Suprapubic skin (tissue), 3 donors: ENCODE results near the gene FXYD7.
A peak's percentile ranks its signal among the peaks of the same experiment; 100 is the strongest.

Experiments
- POLR2A ChIP-seq, 2 donors: fragments of 450-650 bp; IDR thresholded peaks; one replicate each; pipeline ENCODE4 v1.6.1; 2017; ENCODE audit warnings: antibody characterized with exemption in 2 of 2, mild to moderate bottlenecking in 2 of 2, moderate library complexity in 2 of 2
- TF ChIP-seq, protein P1 (sequence below), 2 donors: fragments of 200-600 bp in 1 of 2; fragments of 450-650 bp in 1 of 2; sonication (generic) in 1 of 2; IDR thresholded peaks; one replicate each; pipeline ENCODE4 v1.5.1; 2016 to 2019; ENCODE audit warnings: antibody characterized with exemption in 2 of 2, mild to moderate bottlenecking in 1 of 2, moderate library complexity in 1 of 2

DNA sequence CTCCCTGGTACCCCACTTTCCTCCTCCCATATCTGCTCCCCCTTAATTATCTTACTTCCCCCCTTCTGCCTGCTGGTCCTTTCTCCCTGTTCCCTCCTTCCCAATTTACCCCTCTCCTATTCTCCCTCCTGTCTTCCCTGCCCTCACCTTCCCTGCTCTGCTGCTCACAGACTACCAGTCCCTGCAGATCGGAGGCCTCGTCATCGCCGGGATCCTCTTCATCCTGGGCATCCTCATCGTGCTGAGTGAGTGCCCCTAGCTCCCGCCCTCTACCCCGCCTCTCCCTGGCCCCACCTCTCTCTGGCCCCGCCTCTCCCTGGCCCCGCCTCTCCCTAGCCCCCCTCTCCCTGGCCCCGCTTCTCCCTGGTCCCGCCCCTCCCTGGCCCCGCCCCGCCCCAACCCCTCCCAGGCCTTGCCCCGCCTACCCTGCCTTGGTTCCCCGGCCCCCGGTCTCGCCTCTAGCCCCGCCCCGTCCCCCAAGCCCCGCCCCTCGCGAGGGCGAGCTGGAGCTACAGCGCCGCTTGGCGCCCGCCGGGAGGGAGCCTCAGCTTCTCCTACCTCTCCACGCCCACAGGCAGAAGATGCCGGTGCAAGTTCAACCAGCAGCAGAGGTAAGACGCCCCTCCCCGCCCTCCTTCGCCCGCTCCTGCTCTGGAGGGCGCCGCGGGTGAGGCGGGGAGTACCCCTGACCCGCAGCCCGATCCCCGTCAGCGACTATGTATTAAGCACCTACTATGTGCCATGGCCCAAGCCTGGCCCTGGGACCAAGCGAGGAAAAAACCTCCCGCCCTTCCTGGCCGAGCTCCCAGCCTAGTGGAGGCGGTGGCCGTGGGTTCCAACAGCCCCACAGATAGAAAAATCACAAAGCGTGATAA is 1.9 kb upstream of the FXYD7 start:
- TF ChIP-seq, protein P1, sequence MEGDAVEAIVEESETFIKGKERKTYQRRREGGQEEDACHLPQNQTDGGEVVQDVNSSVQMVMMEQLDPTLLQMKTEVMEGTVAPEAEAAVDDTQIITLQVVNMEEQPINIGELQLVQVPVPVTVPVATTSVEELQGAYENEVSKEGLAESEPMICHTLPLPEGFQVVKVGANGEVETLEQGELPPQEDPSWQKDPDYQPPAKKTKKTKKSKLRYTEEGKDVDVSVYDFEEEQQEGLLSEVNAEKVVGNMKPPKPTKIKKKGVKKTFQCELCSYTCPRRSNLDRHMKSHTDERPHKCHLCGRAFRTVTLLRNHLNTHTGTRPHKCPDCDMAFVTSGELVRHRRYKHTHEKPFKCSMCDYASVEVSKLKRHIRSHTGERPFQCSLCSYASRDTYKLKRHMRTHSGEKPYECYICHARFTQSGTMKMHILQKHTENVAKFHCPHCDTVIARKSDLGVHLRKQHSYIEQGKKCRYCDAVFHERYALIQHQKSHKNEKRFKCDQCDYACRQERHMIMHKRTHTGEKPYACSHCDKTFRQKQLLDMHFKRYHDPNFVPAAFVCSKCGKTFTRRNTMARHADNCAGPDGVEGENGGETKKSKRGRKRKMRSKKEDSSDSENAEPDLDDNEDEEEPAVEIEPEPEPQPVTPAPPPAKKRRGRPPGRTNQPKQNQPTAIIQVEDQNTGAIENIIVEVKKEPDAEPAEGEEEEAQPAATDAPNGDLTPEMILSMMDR (IDR thresholded peaks at IDR 0.05): peak in 1 of 2 donors; percentile 64
- peak in 1 of 2 donors; percentile 71 for TF ChIP-seq POLR2A (IDR thresholded peaks at IDR 0.05)
